Prostate gland (tissue), 2 donors: ENCODE results near the gene KHDC1L.

ENCODE experiments used
- POLR2A ChIP-seq: fragments of 450-650 bp; IDR thresholded peaks from one replicate; pipeline ENCODE4 v1.6.1; 2016; ENCODE audit warnings: antibody characterized with exemption, mild to moderate bottlenecking
- POLR2AphosphoS5 ChIP-seq: sonication (generic); formaldehyde crosslinking; IDR thresholded peaks from one replicate; pipeline ENCODE4 v1.6.1; 2017; ENCODE audit warnings: antibody characterized with exemption
- TF ChIP-seq, protein P1 (sequence below), 4 experiments: fragments of 200-600 bp in 2 of 4; fragments of 450-650 bp in 2 of 4; sonication (generic) in 2 of 4; IDR thresholded peaks; 1 replicate in 3 of 4; 2 replicates in 1 of 4; pipeline ENCODE4 v1.5.1; 2016 to 2019; ENCODE audit warnings: antibody characterized with exemption in 4 of 4, mild to moderate bottlenecking in 2 of 4, moderate library complexity in 2 of 4

DNA sequence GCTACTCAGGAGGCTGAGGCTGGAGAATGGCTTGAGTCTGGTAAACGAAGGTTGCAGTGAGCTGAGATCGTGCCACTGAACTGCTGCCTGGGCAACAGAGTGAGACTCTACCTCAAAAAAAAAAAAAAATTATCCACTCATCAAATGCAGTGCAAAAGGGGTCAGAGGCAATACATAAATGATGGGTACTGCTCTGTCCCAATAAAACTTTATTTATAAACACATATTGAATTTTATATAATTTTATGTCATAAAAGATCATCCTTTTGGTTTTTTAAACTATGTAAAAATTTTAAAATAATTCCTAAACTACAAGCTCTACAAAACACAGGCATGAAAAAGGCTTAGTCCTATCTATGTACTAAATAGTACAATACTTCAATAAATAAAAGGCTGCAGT lies 27.4 kb upstream of the KHDC1L start:
- TF ChIP-seq, protein P1, sequence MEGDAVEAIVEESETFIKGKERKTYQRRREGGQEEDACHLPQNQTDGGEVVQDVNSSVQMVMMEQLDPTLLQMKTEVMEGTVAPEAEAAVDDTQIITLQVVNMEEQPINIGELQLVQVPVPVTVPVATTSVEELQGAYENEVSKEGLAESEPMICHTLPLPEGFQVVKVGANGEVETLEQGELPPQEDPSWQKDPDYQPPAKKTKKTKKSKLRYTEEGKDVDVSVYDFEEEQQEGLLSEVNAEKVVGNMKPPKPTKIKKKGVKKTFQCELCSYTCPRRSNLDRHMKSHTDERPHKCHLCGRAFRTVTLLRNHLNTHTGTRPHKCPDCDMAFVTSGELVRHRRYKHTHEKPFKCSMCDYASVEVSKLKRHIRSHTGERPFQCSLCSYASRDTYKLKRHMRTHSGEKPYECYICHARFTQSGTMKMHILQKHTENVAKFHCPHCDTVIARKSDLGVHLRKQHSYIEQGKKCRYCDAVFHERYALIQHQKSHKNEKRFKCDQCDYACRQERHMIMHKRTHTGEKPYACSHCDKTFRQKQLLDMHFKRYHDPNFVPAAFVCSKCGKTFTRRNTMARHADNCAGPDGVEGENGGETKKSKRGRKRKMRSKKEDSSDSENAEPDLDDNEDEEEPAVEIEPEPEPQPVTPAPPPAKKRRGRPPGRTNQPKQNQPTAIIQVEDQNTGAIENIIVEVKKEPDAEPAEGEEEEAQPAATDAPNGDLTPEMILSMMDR (IDR thresholded peaks at IDR 0.05): no peak
- TF ChIP-seq POLR2A (no peak), POLR2AphosphoS5 (no peak)
